Anterior cingulate cortex (tissue), 58 donors: ENCODE measurements around the gene GATB.

Experiments
- DNase-seq, 58 donors: peaks; one replicate each; lab custom pipeline; 2025; lab: John Stamatoyannopoulos, UW

The GATB gene

GRCh38 chr4:151760712-151761661 is at the start of gene GATB:
Gene GATB (minus strand): TSS chr4:151761007. CDS start chr4:151760982, 25 bp downstream.
- peak; percentile 60 to 98 (median 94) for DNase-seq

- no peak for DNase-seq
Observed at GRCh38 chr4:151810476-151810875, 49.7 kb upstream of the GATB start.

- peak in 1 of 58 donors; percentile 8 for DNase-seq
Observed at GRCh38 chr4:151809716-151810115, 48.9 kb upstream of the GATB start.

GRCh38 chr4:151808542-151808941 is 47.7 kb upstream of the GATB start:
- no peak for DNase-seq

- DNase-seq, result no peak
Observed at GRCh38 chr4:151808120-151808529, 47.3 kb upstream of the GATB start.

- no peak for DNase-seq
Observed at GRCh38 chr4:151807220-151807619, 46.4 kb upstream of the GATB start.

GRCh38 chr4:151806511-151806927 is 45.7 kb upstream of the GATB start:
- DNase-seq, result no peak

GRCh38 chr4:151804821-151805220 is 44.0 kb upstream of the GATB start:
- no peak for DNase-seq

- DNase-seq, result no peak
Observed at GRCh38 chr4:151804086-151804630, 43.4 kb upstream of the GATB start.

GRCh38 chr4:151803246-151803645 is 42.4 kb upstream of the GATB start:
- peak in 1 of 58 donors; percentile 4 for DNase-seq

- peak in 2 of 58 donors; percentile 2 to 17 for DNase-seq
Observed at GRCh38 chr4:151801547-151802516, 41.0 kb upstream of the GATB start.

- no peak for DNase-seq
Observed at GRCh38 chr4:151799417-151800012, 38.7 kb upstream of the GATB start.

GRCh38 chr4:151798678-151799416 is 38.0 kb upstream of the GATB start:
- DNase-seq, result no peak

GRCh38 chr4:151797853-151798252 is 37.0 kb upstream of the GATB start:
- no peak for DNase-seq

GRCh38 chr4:151797131-151797530 is 36.3 kb upstream of the GATB start:
- DNase-seq, result peak in 1 of 58 donors; percentile 5

GRCh38 chr4:151796106-151796505 is 35.3 kb upstream of the GATB start:
- DNase-seq, result no peak

- no peak for DNase-seq
Observed at GRCh38 chr4:151792995-151793394, 32.2 kb upstream of the GATB start.

- DNase-seq, result no peak
Observed at GRCh38 chr4:151792530-151792929, 31.7 kb upstream of the GATB start.

GRCh38 chr4:151788021-151788420 is 27.2 kb upstream of the GATB start:
- no peak for DNase-seq

GRCh38 chr4:151786158-151786495 is 25.3 kb upstream of the GATB start:
- no peak for DNase-seq
